Amygdala (tissue), 56 donors: ENCODE measurements around the gene ZNRF3.

Source experiments
- DNase-seq, 56 donors: peaks; one replicate each; lab custom pipeline; 2025; lab: John Stamatoyannopoulos, UW

ZNRF3 gene

GRCh38 chr22:29103121-29103520, 219.7 kb downstream of the ZNRF3 start:
- DNase-seq: no peak

DNA sequence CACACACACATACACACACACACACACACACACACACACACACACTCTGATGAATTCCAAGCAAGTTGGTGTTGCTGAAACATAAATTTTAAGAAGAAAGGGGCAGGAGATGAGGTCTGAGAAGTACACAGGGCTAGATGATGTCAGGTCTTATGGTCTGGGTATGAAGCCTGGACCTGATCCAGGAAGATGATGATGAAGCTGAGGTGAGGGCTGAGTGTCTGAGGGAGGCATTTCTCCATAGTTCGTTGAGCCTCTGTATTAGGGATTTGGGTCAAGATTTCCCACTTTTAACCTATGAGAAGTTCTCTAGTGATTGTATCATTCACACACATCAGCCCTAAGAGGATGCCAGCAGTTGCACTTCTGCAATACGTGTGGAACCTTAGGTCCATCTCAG, 222.1 kb downstream of the ZNRF3 start:
- DNase-seq: no peak

DNA sequence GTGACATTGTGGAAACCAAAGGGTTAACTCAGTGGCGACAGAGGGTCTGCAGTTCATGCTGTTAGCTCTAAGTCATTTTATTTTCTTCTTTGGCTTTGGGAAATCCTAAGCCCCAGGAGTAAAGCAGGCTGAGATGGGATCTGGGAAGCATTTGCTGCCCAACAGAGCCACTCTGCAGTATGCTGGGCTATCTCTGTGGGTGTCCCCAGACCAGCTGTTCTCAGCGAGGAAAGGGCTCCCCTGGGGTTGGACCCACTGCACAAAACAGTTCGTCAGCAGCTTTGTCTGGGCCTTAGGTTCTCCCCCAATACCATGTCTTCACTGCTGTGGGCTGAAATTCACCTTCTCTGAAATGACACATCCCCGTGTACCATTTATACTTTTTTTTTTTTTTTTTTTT, 223.5 kb downstream of the ZNRF3 start:
- no peak for DNase-seq
